Esophagus squamous epithelium (tissue), 4 donors: ENCODE results near the gene DACT3.

Experiments
- CTCF ChIP-seq, 6 experiments: fragments of 450-650 bp in 4 of 6; fragments of 200-600 bp in 2 of 6; sonication (generic) in 2 of 6; IDR thresholded peaks; one replicate each; pipeline ENCODE4 v1.5.1; 2016 to 2019; ENCODE audit warnings: antibody characterized with exemption in 6 of 6, mild to moderate bottlenecking in 4 of 6, moderate library complexity in 4 of 6
- POLR2A ChIP-seq, 4 donors: fragments of 450-650 bp; IDR thresholded peaks; one replicate each; pipeline ENCODE4 v1.6.1; 2017; ENCODE audit warnings: antibody characterized with exemption in 4 of 4, mild to moderate bottlenecking in 4 of 4, moderate library complexity in 3 of 4

- TF ChIP-seq POLR2A (IDR thresholded peaks at IDR 0.05), result no peak
- no peak for TF ChIP-seq CTCF (IDR thresholded peaks at IDR 0.05)
These were observed 40.7 kb downstream of the DACT3 start for GRCh38 chr19:46620267-46620666.
